Activated gamma-delta T cell treated with Interleukin-2 at 50 U/mL for 16 hours (primary cell): ENCODE measurements around the gene ZFHX3.

ENCODE experiments used
- DNase-seq: peaks from one replicate; pipeline ENCODE4 v3.0.0-alpha.2; 2020

Gene ZFHX3

GRCh38 chr16:72894293-72895151 lies 153.4 kb downstream of the ZFHX3 start:
- no peak for DNase-seq

DNA sequence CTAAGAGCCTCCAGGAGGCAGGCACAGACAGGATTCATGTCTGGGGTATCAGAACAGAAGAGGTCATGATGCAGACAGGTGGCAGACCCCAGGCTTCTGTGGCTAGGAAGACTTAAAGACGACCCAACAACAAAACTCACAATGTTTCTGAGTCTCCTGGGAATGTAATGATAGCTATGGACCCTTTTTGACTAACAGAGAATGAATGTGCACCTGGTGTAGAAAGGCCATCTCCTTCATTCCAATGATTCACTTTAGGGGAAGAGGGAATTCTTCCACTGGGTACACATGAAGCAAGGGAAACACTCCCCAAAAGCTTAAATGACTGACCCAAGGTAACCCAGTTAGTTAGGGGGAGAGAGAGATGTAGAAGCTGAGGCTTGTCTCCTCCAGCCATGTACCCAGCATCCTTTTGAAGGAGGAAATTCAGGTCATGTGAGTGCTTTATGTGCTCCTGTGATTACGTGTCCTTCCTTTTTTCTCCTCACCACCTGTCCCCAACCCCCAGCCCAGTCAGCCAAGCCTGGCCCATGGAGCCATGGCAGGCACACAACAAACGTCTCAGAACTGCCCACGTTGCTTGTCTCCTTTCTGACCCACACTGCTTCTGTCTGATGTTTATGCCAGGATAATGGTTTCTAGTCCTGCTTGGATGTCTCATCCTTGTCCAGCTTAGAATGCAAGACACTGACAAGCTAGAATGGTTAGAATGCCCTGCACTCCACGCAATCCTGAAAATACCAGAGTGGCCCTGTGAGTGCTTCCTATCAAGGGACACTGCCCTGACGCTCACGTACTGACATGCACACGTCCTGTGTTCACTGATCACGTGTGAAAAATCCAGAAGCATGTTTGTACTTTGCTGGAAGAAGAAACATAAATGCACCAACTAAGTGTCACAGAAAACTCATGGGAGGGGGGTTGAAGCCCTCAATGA lies 156.4 kb downstream of the ZFHX3 start:
- no peak for DNase-seq

- no peak for DNase-seq
These were observed 157.3 kb downstream of the ZFHX3 start for GRCh38 chr16:72890587-72890986.

DNA sequence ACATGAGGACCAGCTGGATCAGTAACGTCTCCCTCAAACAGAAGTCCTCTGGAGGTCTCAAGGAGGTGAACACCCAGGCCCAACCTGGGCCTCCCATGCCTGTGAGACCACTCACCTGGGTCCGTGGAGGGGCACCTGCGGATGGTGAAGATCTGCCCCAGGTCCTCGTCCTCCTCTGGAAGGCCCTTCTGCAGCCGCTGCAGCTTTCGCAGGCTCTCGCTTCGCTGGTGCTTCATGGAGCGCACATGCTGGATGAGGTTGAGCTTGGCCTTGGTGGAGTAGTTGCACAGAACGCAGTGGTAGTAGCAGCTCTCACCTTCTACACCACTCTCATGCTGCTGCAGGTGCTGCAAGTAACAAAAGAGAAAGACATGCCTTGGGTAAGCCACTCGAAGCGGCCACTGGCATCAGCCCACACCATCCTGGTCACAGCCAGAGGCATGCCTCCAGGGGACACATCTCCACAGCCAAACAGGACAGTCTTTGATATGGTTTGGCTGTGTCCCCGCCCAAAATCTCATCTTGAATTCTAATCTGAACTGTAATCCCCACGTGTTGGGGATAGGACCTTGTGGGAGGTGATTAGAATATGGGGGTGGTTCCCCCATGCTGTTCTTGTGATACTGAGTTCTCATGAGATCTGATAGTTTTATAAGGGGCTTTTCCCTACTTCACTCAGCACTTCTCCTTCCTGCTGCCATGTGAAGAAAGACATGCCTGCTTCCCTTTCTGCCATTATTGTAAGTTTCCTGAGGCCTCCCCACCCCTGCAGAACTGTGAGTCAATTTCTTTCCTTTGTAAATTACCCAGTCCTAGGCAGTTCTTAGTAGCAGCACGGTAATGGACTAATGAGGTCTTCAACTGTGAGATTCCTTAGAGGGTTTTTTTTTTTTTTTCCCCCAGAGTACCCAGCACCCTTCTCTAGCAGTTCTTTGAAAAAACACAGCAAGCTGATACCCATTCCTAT lies 158.0 kb downstream of the ZFHX3 start:
- DNase-seq = no peak

DNA sequence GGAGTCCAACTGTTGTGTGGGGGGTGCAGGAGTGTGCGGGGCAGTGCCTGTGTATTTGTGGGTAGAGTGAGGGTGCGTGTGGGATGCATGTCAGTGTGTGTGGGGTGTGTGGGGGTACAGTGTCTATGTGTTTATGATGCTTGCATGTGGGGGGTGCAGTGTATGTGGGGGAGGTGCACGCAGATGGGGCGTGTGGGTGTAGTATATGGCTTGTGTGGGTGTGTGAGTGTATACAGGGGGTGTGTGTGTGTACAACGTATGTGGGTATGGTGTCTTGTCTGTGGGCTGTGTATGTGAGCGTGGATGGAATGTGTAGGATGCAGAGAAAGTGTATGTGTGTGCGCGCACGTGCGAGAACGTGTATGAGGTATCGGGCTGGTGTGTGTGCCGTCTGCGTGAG lies 160.4 kb downstream of the ZFHX3 start:
- no peak for DNase-seq

- DNase-seq = no peak
These were observed 161.5 kb downstream of the ZFHX3 start for GRCh38 chr16:72886346-72886974.

GRCh38 chr16:72884573-72884972 lies 163.4 kb downstream of the ZFHX3 start:
- no peak for DNase-seq

- no peak for DNase-seq
These were observed 163.9 kb downstream of the ZFHX3 start for GRCh38 chr16:72884037-72884436.

DNA sequence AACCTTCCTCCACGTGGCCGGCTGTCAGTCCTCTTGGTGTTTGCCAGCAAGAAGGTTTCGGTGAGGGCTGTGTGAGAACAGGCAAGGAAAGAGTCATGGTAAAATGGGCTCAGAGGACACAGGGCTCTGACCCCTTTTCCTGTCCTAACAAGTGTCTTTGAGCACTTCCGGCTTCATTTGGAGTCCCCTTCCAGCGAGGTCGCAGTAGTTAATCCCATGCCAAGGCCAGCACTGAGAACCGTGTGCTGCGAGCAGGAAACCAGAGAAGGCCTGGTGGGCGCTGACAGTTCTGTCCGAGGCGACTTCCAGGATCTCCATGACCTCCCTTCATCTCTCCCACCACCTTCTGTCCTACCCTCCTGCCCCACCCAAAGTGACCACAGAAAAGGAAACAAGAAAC lies 168.1 kb downstream of the ZFHX3 start:
- DNase-seq = no peak

- DNase-seq = no peak
These were observed 169.3 kb downstream of the ZFHX3 start for GRCh38 chr16:72878301-72879269.

DNA sequence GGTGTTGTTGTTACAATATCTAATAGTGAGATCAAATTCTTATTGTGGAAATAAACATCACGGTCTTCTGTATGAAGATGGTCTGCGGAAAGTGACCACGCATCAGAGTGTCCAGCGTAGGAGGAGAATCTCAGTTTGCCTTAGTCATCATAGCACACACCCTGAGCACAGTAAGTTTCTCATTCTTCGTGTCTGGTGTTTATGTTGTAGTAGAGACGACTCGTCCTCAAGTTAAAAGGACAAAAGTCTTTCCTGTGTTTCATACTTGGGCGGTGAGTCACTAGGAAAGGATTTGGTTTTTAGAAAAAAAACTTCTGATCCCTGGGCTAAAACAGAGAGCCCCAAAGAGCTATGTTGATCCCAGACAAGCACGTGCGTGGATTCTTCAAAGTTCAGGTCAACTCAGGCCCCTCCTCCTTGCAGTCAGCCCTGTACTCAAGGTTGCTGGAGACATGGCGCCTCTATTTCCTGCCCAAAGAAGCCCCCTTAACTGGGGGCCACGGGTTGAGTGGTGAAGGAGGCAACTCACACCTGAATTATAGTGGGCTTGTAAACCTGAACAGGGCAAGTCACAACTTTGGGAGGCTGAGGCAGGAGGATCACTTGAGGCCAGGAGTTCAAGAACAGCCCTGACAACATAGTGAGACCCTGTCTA lies 170.4 kb downstream of the ZFHX3 start:
- no peak for DNase-seq

GRCh38 chr16:72876981-72877373 lies 171.0 kb downstream of the ZFHX3 start:
- no peak for DNase-seq

DNA sequence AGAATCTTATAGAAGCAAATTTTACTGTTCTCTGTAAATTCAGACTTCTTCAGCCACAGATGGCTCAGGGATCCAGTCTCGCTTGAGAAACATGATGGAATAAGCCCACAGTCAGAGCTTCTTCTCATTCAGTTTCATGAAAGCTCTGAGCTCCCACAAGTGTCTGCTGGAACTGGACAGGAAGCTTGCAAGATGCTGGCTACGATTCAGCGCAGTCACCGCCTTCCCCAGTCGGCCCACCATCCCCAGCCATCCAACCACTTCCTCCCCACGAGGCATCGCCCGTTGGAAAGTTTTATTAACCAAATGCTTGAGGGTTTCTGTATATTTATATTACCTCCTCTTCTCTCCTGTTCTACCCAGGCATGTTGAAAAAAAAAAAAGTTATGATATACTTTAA lies 171.7 kb downstream of the ZFHX3 start:
- DNase-seq = no peak

- no peak for DNase-seq
These were observed 172.5 kb downstream of the ZFHX3 start for GRCh38 chr16:72875291-72876031.

GRCh38 chr16:72873853-72874252 lies 174.1 kb downstream of the ZFHX3 start:
- DNase-seq = no peak

GRCh38 chr16:72873044-72873443 lies 174.9 kb downstream of the ZFHX3 start:
- DNase-seq = no peak

GRCh38 chr16:72865835-72866234 lies 182.1 kb downstream of the ZFHX3 start:
- no peak for DNase-seq

GRCh38 chr16:72865258-72865657 lies 182.7 kb downstream of the ZFHX3 start:
- DNase-seq = no peak

- no peak for DNase-seq
These were observed 183.6 kb downstream of the ZFHX3 start for GRCh38 chr16:72864130-72864833.
